K562 (cell line): ENCODE data around the gene TMEM107.

Experiments used
- EZH2 ChIP-seq: IDR thresholded peaks from 2 replicates; pipeline ENCODE4 v1.6.1; 2012; ENCODE audit warnings: low read depth, mild to moderate bottlenecking, inconsistent platforms, low read length, borderline replicate concordance
- GATA2 ChIP-seq: sonication (generic); formaldehyde crosslinking; IDR thresholded peaks from 2 replicates; pipeline ENCODE4 v1.4.0; 2020; ENCODE audit warnings: mild to moderate bottlenecking, missing genetic modification reagents
- MEF2A ChIP-seq: IDR thresholded peaks from 2 replicates; pipeline ENCODE4 v1.6.1; 2011; ENCODE audit warnings: low read depth, mild to moderate bottlenecking, low read length, moderate library complexity; ENCODE audit not compliant: control insufficient read depth
- POLR2A ChIP-seq: fragments of 450-650 bp; conservative IDR thresholded peaks from 2 replicates; pipeline ENCODE4 v1.6.1; 2016
- TEAD2 ChIP-seq: fragments of 450-650 bp; IDR thresholded peaks from 2 replicates; pipeline ENCODE4 v1.6.1; 2016; ENCODE audit warnings: missing genetic modification characterization, control low read depth, missing compliant biosample characterization
- ZFX ChIP-seq: sonication (generic); formaldehyde crosslinking; IDR thresholded peaks from 2 replicates; pipeline ENCODE4 v1.8.0; 2022; ENCODE audit warnings: mild to moderate bottlenecking, missing genetic modification reagents, moderate library complexity
- ZNF384 ChIP-seq: IDR thresholded peaks from 2 replicates; pipeline ENCODE4 v1.6.1; 2012; ENCODE audit warnings: low read depth, low read length, improper control_type of control experiment
- TF ChIP-seq, protein P1 (sequence below), 3 experiments: IDR thresholded peaks in 2 of 3; conservative IDR thresholded peaks in 1 of 3; 2 replicates each; pipeline ENCODE4 v1.5.1; 2011 to 2012; ENCODE audit warnings: low read length in 3 of 3, mild to moderate bottlenecking in 3 of 3, control low read depth in 2 of 3, improper control_type of control experiment in 1 of 3, inconsistent platforms in 1 of 3, low read depth in 1 of 3, mixed read lengths in 1 of 3, moderate library complexity in 1 of 3; ENCODE audit not compliant: insufficient read depth in 2 of 3
- TF ChIP-seq, protein P2 (sequence below): fragments of 250-450 bp; sonication (Bioruptor Pico); IDR thresholded peaks from 2 replicates; pipeline ENCODE4 v1.8.0; 2022; ENCODE audit warnings: moderate library complexity, mild to moderate bottlenecking, inconsistent platforms

DNA sequence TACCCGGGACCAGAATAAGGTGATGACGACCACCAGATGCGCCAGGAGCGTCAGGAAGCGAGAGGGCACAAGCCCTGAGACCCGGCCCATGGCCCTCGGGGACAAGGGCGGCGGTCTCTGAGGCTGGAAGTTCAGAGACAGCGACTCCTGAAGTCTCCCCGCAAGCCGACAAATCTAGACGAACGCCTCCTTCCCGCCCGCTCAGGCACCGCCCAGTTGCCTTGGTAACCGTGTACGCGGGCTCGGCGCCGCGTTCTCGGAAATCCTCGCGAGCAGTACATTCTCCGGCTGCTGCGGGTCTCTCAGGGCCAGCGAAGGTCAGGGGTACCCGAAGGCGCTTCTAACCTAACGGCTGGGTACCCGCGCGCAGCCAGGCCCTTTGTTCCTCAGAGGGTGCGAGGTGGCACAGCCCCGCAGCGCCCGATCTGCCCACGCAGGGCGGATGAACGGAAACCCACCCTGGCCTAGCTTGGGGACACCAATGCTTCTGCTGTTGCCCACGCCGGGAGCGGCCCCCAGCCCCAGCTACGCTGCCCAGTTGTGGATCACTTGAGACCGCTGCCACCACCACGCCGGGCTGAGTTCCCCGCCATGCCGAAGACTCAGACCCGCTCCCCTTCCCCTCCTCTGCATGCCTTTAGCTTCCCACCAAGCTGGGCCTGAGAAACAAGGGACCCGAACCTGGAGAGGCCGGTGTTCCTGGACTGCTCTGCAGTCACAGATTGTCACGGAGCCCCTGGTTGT, at the start of gene TMEM107:
- TF ChIP-seq MEF2A, result no peak
- peak; percentile 44 for TF ChIP-seq ZFX (CRISPR knock-in tag)
- TF ChIP-seq ZNF384, result no peak
- no peak for TF ChIP-seq GATA2
- TF ChIP-seq, protein P1, sequence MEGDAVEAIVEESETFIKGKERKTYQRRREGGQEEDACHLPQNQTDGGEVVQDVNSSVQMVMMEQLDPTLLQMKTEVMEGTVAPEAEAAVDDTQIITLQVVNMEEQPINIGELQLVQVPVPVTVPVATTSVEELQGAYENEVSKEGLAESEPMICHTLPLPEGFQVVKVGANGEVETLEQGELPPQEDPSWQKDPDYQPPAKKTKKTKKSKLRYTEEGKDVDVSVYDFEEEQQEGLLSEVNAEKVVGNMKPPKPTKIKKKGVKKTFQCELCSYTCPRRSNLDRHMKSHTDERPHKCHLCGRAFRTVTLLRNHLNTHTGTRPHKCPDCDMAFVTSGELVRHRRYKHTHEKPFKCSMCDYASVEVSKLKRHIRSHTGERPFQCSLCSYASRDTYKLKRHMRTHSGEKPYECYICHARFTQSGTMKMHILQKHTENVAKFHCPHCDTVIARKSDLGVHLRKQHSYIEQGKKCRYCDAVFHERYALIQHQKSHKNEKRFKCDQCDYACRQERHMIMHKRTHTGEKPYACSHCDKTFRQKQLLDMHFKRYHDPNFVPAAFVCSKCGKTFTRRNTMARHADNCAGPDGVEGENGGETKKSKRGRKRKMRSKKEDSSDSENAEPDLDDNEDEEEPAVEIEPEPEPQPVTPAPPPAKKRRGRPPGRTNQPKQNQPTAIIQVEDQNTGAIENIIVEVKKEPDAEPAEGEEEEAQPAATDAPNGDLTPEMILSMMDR (IDR thresholded peaks at IDR 0.05 in 2 of 3, conservative IDR thresholded peaks at IDR 0.05 in 1 of 3; ENCODE audit: insufficient read depth in 2 of 3, low read depth in 1 of 3, low read length in 3 of 3), result peak in 2 of 3 experiments; percentile 6 to 18; a peak in 1 of 6 replicates
- no peak for TF ChIP-seq TEAD2
- TF ChIP-seq POLR2A, result peak; percentile 67
- TF ChIP-seq EZH2, result no peak
- TF ChIP-seq, protein P2, sequence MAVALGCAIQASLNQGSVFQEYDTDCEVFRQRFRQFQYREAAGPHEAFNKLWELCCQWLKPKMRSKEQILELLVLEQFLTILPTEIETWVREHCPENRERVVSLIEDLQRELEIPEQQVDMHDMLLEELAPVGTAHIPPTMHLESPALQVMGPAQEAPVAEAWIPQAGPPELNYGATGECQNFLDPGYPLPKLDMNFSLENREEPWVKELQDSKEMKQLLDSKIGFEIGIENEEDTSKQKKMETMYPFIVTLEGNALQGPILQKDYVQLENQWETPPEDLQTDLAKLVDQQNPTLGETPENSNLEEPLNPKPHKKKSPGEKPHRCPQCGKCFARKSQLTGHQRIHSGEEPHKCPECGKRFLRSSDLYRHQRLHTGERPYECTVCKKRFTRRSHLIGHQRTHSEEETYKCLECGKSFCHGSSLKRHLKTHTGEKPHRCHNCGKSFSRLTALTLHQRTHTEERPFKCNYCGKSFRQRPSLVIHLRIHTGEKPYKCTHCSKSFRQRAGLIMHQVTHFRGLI, result no peak
